NCI-H2029 treated with DMSO at 0.1 percent for 48 hours (cell line): Measurements from ENCODE around the gene NRL.
A peak's percentile ranks its signal among the peaks of the same experiment; 100 is the strongest.

Experiments
- DNase-seq: peaks from one replicate; lab custom pipeline; 2025; lab: John Stamatoyannopoulos, UW

The NRL gene

GRCh38 chr14:24098927-24099813, 15.6 kb downstream of the NRL start:
- DNase-seq, result no peak

DNA sequence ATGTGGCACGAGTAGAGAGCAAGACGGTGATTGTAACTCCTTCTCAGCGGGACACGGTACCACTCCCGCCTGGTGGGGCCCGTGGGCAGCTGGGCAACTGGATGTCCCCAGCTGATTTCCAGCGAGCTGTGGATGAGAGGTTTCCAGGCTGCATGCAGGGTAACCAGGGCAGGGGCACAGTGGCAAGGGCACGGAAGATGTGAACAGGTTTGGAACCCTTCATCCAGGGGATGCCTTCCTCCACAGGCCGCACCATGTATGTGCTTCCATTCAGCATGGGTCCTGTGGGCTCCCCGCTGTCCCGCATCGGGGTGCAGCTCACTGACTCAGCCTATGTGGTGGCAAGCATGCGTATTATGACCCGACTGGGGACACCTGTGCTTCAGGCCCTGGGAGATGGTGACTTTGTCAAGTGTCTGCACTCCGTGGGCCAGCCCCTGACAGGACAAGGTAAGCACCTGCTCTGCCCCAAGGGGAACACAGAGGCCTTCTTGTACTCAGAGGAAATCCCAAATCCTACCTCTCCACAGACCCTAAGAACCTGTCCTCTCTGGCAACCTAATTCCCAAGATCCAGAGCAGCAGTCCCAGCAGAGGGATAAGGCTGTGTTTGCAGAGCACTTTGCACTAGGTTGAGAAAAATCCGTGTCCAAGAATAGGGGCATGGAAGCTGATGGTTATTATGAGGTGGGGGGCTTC, 16.4 kb downstream of the NRL start:
- DNase-seq, result no peak

DNA sequence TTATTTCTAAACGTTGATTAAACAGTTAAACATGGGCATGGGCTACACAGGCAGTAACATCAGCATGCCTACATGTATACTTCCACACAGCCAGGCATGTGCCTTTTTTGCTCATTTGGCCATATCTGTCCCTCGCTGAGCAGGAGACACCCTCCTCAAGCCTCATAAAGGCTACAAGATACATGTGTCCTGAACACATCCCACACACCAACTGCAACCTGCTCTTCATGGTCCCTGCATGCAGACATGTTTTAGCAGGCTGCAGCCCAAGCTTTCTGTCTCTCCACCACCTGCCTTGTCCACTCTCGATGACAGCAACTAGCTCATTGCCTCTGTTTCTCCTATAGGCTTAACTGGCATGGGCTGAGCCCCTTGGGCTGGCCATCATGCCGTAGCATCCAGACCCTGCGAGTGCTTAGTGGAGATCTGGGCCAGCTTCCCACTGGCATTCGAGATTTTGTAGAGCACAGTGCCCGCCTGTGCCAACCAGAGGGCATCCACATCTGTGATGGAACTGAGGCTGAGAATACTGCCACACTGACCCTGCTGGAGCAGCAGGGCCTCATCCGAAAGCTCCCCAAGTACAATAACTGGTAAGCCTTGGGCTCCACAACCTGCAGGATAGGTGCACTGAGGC, 18.1 kb downstream of the NRL start:
- DNase-seq, result no peak

- DNase-seq, result no peak
Measured at GRCh38 chr14:24095271-24096068, 19.3 kb downstream of the NRL start.

- no peak for DNase-seq
Measured at GRCh38 chr14:24094841-24095270, 19.9 kb downstream of the NRL start.

DNA sequence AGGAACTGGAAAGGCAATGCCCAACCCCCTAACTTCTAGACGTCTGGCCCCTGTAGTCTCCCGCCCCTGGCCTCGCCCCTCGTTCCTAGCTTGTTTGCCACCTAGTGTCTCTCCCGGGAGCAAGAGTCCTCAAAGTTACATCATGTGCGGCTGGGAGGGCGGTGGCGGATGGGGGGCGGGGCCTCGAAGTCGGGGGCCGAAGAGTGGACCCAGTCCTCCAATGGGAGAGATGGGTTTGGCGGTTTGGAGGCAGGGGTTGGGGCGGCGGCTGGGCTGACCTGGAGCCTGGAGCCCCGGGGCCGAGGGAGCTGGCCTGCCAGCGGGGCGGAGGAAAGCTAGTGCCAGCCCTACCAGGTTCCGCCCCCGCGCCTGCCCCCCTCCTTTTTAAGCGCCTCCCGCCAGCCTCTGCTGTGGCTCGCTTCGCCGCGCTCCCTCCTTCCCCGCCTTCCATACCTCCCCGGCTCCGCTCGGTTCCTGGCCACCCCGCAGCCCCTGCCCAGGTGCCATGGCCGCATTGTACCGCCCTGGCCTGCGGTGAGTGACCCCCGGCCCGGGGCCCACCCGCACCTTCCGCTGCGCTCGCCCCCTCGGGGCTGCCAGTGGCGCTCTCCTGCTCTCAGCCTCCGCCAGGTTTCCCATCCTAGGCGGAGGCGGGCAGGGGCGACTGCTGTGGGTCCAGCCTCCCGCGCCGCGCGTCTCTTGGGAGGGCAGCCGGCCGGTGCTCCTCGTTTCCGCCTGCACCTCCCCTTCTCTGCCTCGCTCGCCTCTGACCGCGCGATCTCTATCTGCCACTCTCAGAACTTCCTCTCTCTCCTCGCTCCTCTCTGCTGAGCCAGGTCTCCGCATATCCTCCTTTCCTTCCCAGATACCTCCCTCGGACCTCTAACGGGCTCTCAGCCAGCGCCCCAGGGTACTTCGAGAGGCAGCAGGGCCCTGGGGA, 20.6 kb downstream of the NRL start, which contains the start of gene PCK2:
PCK2 (plus strand) TSS at position 411 of the 940 bp plus-strand sequence; CDS start at position 506, 95 bp downstream.
- DNase-seq, result peak; percentile 51

GRCh38 chr14:24093207-24093900, 21.4 kb downstream of the NRL start:
- DNase-seq, result no peak

DNA sequence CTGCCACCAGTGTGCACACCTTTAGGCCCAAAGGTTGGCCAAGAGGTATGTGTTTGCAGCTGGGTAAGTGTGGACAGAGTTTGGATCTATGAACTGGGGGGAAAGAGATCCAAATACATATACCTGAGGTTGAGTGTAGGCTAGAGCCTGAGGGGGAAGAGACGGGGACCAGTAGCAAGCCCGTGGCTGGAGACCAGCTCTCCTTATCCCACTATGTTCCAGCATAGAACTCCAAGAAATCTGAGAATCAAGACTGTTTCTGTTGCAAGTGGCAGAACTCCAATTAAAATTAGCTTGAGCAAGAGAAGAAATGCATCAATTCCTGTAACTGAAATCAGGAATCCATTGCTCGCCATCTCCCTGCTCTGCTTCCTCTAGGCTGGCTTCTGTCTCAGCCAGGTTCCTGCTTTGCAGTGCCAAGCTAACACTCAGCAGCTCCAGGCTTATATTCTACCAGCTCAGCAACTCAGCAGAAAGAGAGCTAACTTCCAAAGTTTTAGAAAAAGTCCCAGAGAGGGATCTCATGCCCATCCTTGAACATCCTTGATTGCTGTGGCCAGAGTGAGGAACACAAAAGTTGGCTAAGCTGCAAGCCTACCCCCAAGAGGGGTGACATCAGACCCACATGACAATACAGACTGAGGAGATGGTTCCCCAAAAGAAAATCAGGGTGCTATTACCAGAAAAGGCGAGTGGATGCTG, 22.1 kb downstream of the NRL start:
- DNase-seq, result no peak

DNA sequence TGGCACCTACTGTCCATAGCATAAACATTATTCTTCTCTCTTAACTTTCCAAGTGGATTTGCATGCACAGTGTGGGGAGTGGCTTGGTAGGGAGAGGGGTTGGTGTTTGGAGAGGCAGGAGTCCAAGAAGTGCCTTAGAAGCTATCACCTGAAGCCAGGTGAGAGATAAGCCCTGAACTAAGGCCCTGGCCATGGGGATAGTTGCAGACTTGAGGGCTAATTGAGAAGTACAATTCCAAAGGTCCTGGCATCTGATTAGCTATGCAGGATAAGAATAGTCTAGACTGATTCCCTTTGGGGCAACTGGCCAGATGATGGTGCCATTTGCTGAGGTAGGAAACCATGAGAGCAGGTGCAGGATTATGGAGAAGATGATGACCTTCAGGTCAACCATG, 22.6 kb downstream of the NRL start:
- DNase-seq, result no peak

GRCh38 chr14:24089890-24090289, 24.9 kb downstream of the NRL start:
- no peak for DNase-seq

DNA sequence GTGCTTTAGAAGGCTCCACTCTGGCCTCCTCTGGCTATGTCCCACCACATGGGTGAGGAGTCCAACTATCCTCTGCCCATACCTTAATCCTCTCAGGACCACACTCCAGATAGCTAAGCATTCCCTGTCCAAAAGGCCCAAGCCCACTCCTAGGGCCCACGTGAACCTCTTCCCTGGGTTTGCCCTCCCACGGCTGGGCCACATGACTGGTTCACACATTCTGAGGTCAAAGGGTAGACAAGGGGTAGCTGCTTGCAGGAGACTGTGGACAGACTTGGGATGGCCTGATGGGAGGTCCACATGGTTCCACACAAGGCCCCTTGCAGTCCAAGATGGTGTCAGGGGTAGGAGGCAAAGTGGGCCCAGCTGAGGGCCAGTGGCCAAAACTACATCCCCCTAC, 26.7 kb downstream of the NRL start:
- no peak for DNase-seq

- DNase-seq, result no peak
Measured at GRCh38 chr14:24087004-24087403, 27.7 kb downstream of the NRL start.

DNA sequence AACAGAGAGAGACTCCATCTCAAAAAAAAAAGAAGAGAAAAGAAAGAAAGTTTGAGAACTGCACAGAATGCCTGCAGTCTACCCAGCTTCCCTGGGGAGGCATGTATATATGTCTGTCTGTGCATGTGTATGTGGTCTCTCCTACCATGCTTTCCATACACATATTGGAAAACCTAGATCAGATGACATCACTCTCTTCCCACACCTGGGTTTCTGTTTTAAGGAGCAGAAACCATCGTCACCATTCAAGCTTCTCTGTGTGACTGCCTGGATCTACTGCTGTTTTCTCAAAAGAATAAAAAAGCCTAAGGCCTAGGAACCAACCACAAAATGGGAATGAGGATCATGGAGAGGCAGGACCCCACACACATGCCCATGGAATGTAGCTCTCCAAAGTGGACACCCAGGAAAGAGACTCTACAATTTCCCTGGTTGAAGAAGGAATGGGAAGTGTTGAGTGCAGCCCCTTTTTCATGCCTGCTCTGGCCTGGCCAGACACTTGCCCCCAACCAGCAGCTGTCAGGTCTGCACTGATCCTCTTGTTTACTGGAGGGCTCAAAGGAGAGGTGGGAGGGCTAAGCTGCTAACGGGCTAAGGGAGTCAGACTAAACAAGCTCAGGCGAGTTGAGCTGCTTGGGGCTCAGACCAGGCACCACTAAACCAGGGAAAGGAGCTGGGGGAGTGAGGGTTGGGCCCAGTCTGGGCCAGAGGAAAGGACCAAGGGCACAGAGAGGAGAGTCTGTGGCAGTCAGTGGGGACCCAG, 28.4 kb downstream of the NRL start:
- no peak for DNase-seq

DNA sequence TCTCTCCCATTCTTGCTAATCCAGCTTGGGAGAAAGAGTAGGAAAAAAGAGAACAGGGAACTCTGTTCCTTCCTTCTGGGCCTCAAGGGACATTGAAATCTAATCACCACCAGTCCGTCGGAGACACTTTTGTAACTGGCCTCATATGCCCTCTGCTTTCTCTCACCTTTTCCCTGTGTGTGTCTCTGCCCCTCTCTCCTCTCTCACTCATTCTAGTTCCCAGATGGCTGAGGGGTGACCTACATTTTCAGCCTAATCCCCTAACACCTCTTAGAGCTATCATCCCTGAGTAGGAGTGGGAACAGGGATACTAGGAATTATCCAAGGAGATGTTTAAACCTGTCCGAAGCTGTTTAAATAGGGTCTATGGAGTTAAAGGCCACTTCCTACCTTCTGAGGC, 29.5 kb downstream of the NRL start:
- DNase-seq, result no peak

DNA sequence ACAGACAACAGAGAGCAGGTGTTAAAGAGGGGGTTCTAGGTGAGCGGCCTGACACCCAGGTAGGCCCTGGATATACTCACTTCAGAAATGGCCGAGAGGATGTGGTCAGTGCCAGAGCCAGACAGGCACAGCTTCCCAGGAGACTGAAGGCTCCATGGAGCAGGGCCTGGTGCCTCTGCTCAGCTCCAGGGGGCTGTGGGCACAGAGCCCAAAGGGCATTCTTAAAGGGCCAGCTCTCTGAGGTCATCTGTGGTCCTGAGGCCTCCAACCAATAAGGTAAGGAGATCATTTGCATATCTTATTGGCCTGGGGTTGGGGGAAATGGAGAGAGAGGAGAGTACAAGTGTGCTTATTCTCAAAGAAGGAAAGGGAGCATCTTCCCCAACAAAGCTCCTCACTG, 30.3 kb downstream of the NRL start:
- DNase-seq, result no peak

DNA sequence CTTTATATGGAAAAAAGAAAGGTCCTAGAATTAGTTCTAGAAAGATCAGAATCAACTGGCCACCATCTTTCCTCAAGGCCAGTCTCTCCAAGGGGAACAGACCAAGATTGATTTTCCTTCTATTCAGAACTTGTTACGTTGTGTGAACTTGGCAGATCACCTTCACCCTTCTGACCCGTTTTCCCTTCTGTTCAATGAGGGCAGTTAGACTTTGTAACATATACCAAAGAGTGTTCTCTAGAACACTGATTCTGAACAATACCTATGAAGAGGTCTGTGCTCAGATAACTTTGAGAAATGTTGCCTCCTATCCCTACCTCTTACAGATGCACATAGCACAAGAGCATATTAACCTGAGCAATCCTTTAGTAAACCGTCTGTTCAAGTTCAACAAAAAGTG, 31.3 kb downstream of the NRL start:
- no peak for DNase-seq

GRCh38 chr14:24082411-24083080, 32.2 kb downstream of the NRL start:
- DNase-seq, result no peak

DNA sequence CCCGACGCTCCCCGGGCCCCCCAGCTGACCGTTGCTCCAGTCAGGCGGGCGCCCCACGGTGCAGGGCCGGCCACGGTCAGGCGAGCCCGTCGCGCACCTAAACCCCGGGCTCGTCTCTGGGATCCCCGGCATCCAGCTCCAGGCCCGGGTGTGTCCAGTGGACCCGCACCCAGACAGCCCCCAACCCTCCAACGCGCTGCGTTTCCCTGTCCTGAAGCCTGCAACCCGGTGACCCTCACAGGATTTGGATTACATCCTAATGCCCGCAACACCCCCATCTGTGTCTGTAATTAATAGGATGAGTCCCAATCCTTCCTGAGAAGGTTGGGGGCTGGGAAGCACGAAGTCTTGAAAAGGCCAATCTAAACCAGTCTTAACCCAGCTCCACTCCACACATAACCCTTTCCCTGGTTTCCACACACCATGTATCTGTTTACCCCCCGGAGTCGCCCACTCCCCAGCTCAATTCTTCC, 33.0 kb downstream of the NRL start:
- no peak for DNase-seq
